Measurements from ENCODE around the gene CDON.

DNA sequence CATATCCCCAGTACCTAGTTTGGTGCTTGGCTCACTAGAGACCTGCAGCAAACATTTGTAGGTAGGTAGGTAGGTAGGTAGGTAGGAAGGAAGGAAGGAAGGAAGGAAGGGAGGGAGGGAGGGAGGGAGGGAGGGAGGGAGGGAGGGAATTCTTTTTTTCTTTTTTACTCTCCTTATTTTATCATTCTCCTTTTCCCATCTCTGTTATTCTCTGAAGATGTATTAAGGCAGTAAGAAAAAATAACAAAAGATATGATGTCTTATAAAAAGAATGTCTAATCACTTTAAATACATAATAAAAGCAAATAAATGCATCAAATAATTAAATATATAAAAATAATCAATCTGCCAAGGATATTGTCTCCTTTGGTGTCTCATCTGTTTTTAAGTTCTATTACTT is 88.4 kb downstream of the CDON start:
- TF ChIP-seq ATF7-NPFF (CRISPR knock-in tag; IDR thresholded peaks at IDR 0.05; ENCODE audit: low read depth) = no peak
- TF ChIP-seq, protein P1, sequence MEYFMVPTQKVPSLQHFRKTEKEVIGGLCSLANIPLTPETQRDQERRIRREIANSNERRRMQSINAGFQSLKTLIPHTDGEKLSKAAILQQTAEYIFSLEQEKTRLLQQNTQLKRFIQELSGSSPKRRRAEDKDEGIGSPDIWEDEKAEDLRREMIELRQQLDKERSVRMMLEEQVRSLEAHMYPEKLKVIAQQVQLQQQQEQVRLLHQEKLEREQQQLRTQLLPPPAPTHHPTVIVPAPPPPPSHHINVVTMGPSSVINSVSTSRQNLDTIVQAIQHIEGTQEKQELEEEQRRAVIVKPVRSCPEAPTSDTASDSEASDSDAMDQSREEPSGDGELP (IDR thresholded peaks at IDR 0.05; ENCODE audit: borderline replicate concordance, low read depth) = no peak
- TF ChIP-seq TRIM24 (CRISPR knock-in tag; IDR thresholded peaks at IDR 0.05) = no peak
- TF ChIP-seq ZNF660 (CRISPR knock-in tag; IDR thresholded peaks at IDR 0.05; ENCODE audit: borderline replicate concordance, low read depth) = no peak
- TF ChIP-seq KDM1A (CRISPR knock-in tag; IDR thresholded peaks at IDR 0.05) = no peak
- TF ChIP-seq, protein P2, sequence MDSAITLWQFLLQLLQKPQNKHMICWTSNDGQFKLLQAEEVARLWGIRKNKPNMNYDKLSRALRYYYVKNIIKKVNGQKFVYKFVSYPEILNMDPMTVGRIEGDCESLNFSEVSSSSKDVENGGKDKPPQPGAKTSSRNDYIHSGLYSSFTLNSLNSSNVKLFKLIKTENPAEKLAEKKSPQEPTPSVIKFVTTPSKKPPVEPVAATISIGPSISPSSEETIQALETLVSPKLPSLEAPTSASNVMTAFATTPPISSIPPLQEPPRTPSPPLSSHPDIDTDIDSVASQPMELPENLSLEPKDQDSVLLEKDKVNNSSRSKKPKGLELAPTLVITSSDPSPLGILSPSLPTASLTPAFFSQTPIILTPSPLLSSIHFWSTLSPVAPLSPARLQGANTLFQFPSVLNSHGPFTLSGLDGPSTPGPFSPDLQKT (CRISPR knock-in tag; IDR thresholded peaks at IDR 0.05; ENCODE audit: borderline replicate concordance) = no peak
- peak; percentile 87; the same call in 1 of the 2 replicates for TF ChIP-seq PCBP1 (IDR thresholded peaks at IDR 0.05; ENCODE audit: borderline replicate concordance, low read depth, low read length)
- TF ChIP-seq, protein P3, sequence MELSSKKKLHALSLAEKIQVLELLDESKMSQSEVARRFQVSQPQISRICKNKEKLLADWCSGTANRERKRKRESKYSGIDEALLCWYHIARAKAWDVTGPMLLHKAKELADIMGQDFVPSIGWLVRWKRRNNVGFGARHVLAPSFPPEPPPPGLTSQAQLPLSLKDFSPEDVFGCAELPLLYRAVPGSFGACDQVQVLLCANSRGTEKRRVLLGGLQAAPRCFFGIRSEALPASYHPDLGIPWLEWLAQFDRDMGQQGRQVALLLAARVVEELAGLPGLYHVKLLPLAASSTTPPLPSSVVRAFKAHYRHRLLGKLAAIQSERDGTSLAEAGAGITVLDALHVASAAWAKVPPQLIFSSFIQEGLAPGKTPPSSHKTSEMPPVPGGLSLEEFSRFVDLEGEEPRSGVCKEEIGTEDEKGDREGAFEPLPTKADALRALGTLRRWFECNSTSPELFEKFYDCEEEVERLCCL (CRISPR knock-in tag; IDR thresholded peaks at IDR 0.05; ENCODE audit: borderline replicate concordance) = no peak
- TF ChIP-seq RAD21 (CRISPR knock-in tag; IDR thresholded peaks at IDR 0.05) = no peak
- no peak for TF ChIP-seq LRRFIP1 (CRISPR knock-in tag; conservative IDR thresholded peaks at IDR 0.05)
- no peak for TF ChIP-seq KLF6 (CRISPR knock-in tag; IDR thresholded peaks at IDR 0.05)
- TF ChIP-seq SUZ12 (IDR thresholded peaks at IDR 0.05; ENCODE audit: low read depth, low read length) = no peak
- TF ChIP-seq, protein P4, sequence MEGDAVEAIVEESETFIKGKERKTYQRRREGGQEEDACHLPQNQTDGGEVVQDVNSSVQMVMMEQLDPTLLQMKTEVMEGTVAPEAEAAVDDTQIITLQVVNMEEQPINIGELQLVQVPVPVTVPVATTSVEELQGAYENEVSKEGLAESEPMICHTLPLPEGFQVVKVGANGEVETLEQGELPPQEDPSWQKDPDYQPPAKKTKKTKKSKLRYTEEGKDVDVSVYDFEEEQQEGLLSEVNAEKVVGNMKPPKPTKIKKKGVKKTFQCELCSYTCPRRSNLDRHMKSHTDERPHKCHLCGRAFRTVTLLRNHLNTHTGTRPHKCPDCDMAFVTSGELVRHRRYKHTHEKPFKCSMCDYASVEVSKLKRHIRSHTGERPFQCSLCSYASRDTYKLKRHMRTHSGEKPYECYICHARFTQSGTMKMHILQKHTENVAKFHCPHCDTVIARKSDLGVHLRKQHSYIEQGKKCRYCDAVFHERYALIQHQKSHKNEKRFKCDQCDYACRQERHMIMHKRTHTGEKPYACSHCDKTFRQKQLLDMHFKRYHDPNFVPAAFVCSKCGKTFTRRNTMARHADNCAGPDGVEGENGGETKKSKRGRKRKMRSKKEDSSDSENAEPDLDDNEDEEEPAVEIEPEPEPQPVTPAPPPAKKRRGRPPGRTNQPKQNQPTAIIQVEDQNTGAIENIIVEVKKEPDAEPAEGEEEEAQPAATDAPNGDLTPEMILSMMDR (CRISPR knock-in tag; IDR thresholded peaks at IDR 0.05) = no peak
- TF ChIP-seq MAFK (conservative IDR thresholded peaks at IDR 0.05 in 1 of 2, IDR thresholded peaks at IDR 0.05 in 1 of 2; ENCODE audit: low read length in 2 of 2) = no peak

Measured in HepG2 (cell line).